Measurements from ENCODE around the gene LTF. TPM values are rescaled to one million over a fixed set of nuclear protein-coding genes. Genes with fewer than 3 reads are reported as not detected.
"Not testable (repeated sequence)": the region's sequence is repeated elsewhere in the genome, so short reads cannot be mapped to it uniquely, and the experiment has no call there.

Gene LTF
- total RNA-seq, 1 donor from 2014 or later: not detected

- Mint-ChIP-seq H3K9me3 (no peaks in the 10 kb centered on the region), H3K4me3 (no peak within 1 kb of the TSS), H3K4me1 (ENCODE audit: low read depth) (peaks cover 5% of the 10 kb centered on the region), H3K27me3 (ENCODE audit: insufficient read depth) (peaks cover 3% of the 10 kb centered on the region), H3K27ac (no peak within 1 kb of the TSS), H3K36me3 (ENCODE audit: low read depth) (no peaks in the 10 kb centered on the region)
- no peak for DNase-seq (ENCODE audit: low spot score)
- intact Hi-C loops (cut with micrococcal nuclease): loop anchor here (2.0 kb wide), 1 partner anchor 61 kb away; no protein-coding TSS in a partner anchor
These were observed 33.0 kb upstream of the LTF start, which contains the start of gene RTP3 for GRCh38 chr3:46497556-46498265. Gene RTP3, plus strand, starts transcription at chr3:46497976. Its CDS starts 87 bp downstream, at chr3:46498063.

- peaks cover 5% of the 10 kb centered on the region for H3K4me1 Mint-ChIP-seq (ENCODE audit: low read depth)
- no peak for DNase-seq (ENCODE audit: low spot score)
- no peaks in the 10 kb centered on the region for H3K36me3 Mint-ChIP-seq (ENCODE audit: low read depth)
- no peak overlapping the region for H3K27ac Mint-ChIP-seq
- intact Hi-C loops (cut with micrococcal nuclease): loop anchor here (2.0 kb wide), 1 partner anchor 62 kb away; no protein-coding TSS in a partner anchor
- H3K9me3 Mint-ChIP-seq: no peaks in the 10 kb centered on the region
- no peak overlapping the region for H3K4me3 Mint-ChIP-seq
- peaks cover 3% of the 10 kb centered on the region for H3K27me3 Mint-ChIP-seq (ENCODE audit: insufficient read depth)
These were observed 32.2 kb upstream of the LTF start for GRCh38 chr3:46496746-46497555.

GRCh38 chr3:46495901-46496456 lies 31.3 kb upstream of the LTF start:
- no peak overlapping the region for H3K4me3 Mint-ChIP-seq
- H3K4me1 Mint-ChIP-seq (ENCODE audit: low read depth): peaks cover 5% of the 10 kb centered on the region
- DNase-seq (ENCODE audit: low spot score): no peak
- intact Hi-C loops (cut with micrococcal nuclease): loop anchor here (2.0 kb wide), 1 partner anchor 63 kb away; no protein-coding TSS in a partner anchor
- no peaks in the 10 kb centered on the region for H3K36me3 Mint-ChIP-seq (ENCODE audit: low read depth)
- no peak overlapping the region for H3K27ac Mint-ChIP-seq
- no peaks in the 10 kb centered on the region for H3K9me3 Mint-ChIP-seq
- peaks cover 3% of the 10 kb centered on the region for H3K27me3 Mint-ChIP-seq (ENCODE audit: insufficient read depth)

GRCh38 chr3:46494491-46494890 lies 29.8 kb upstream of the LTF start:
- not testable (repeated sequence) for DNase-seq (ENCODE audit: low spot score)

GRCh38 chr3:46492890-46493547 lies 28.3 kb upstream of the LTF start:
- peaks cover 2% of the 10 kb centered on the region for H3K27me3 Mint-ChIP-seq (ENCODE audit: insufficient read depth)
- intact Hi-C loops (cut with micrococcal nuclease): no loop called here
- no peak overlapping the region for H3K27ac Mint-ChIP-seq
- H3K36me3 Mint-ChIP-seq (ENCODE audit: low read depth): no peaks in the 10 kb centered on the region
- DNase-seq (ENCODE audit: low spot score): no peak
- H3K4me1 Mint-ChIP-seq (ENCODE audit: low read depth): peaks cover 14% of the 10 kb centered on the region
- no peaks in the 10 kb centered on the region for H3K9me3 Mint-ChIP-seq
- no peak overlapping the region for H3K4me3 Mint-ChIP-seq

More at GRCh38 chr3:46494491-46494890, 29.8 kb upstream of the LTF start:
- H3K4me3 Mint-ChIP-seq; intact Hi-C loops (cut with micrococcal nuclease); H3K4me1 Mint-ChIP-seq (ENCODE audit: low read depth); H3K27me3 Mint-ChIP-seq (ENCODE audit: insufficient read depth); H3K36me3 Mint-ChIP-seq (ENCODE audit: low read depth); H3K9me3 Mint-ChIP-seq; H3K27ac Mint-ChIP-seq: not testable (repeated sequence)

GRCh38 chr3:46491089-46492070 lies 26.7 kb upstream of the LTF start:
- intact Hi-C loops (cut with micrococcal nuclease): no loop called here
- no peaks in the 10 kb centered on the region for H3K36me3 Mint-ChIP-seq (ENCODE audit: low read depth)
- no peaks in the 10 kb centered on the region for H3K9me3 Mint-ChIP-seq
- H3K4me3 Mint-ChIP-seq: no peak overlapping the region
- H3K4me1 Mint-ChIP-seq (ENCODE audit: low read depth): peaks cover 14% of the 10 kb centered on the region
- no peak for DNase-seq (ENCODE audit: low spot score)
- H3K27ac Mint-ChIP-seq: no peak overlapping the region
- H3K27me3 Mint-ChIP-seq (ENCODE audit: insufficient read depth): peaks cover 4% of the 10 kb centered on the region

GRCh38 chr3:46490338-46491084 lies 25.8 kb upstream of the LTF start:
- H3K36me3 Mint-ChIP-seq (ENCODE audit: low read depth): no peaks in the 10 kb centered on the region
- H3K4me1 Mint-ChIP-seq (ENCODE audit: low read depth): peaks cover 9% of the 10 kb centered on the region
- intact Hi-C loops (cut with micrococcal nuclease): no loop called here
- H3K27me3 Mint-ChIP-seq (ENCODE audit: insufficient read depth): peaks cover 4% of the 10 kb centered on the region
- H3K9me3 Mint-ChIP-seq: no peaks in the 10 kb centered on the region
- H3K27ac Mint-ChIP-seq: no peak overlapping the region
- H3K4me3 Mint-ChIP-seq: no peak overlapping the region
- no peak for DNase-seq (ENCODE audit: low spot score)

GRCh38 chr3:46489875-46490274 lies 25.2 kb upstream of the LTF start:
- no peak overlapping the region for H3K27ac Mint-ChIP-seq
- H3K4me3 Mint-ChIP-seq: no peak overlapping the region
- no peaks in the 10 kb centered on the region for H3K36me3 Mint-ChIP-seq (ENCODE audit: low read depth)
- H3K9me3 Mint-ChIP-seq: no peaks in the 10 kb centered on the region
- intact Hi-C loops (cut with micrococcal nuclease): loop anchor here (5.0 kb wide), 1 partner anchor 47 kb away; no protein-coding TSS in a partner anchor
- no peak for DNase-seq (ENCODE audit: low spot score)
- H3K27me3 Mint-ChIP-seq (ENCODE audit: insufficient read depth): peaks cover 4% of the 10 kb centered on the region
- peaks cover 9% of the 10 kb centered on the region for H3K4me1 Mint-ChIP-seq (ENCODE audit: low read depth)

GRCh38 chr3:46489381-46489780 lies 24.7 kb upstream of the LTF start:
- Mint-ChIP-seq H3K27ac (no peak overlapping the region), H3K9me3 (no peaks in the 10 kb centered on the region), H3K4me1 (ENCODE audit: low read depth) (peaks cover 9% of the 10 kb centered on the region), H3K36me3 (ENCODE audit: low read depth) (no peaks in the 10 kb centered on the region), H3K4me3 (no peak overlapping the region), H3K27me3 (ENCODE audit: insufficient read depth) (peaks cover 4% of the 10 kb centered on the region)
- intact Hi-C loops (cut with micrococcal nuclease): loop anchor here (5.0 kb wide), 1 partner anchor 48 kb away; no protein-coding TSS in a partner anchor
- no peak for DNase-seq (ENCODE audit: low spot score)

GRCh38 chr3:46488735-46489361 lies 24.1 kb upstream of the LTF start:
- Mint-ChIP-seq H3K27ac (no peak overlapping the region), H3K36me3 (ENCODE audit: low read depth) (no peaks in the 10 kb centered on the region), H3K27me3 (ENCODE audit: insufficient read depth) (peaks cover 4% of the 10 kb centered on the region), H3K9me3 (no peaks in the 10 kb centered on the region), H3K4me1 (ENCODE audit: low read depth) (peaks cover 9% of the 10 kb centered on the region), H3K4me3 (no peak overlapping the region)
- peak; percentile 85 for DNase-seq (ENCODE audit: low spot score)
- intact Hi-C loops (cut with micrococcal nuclease): loop anchor here (1.0 to 5.0 kb wide), 4 partner anchors 48 to 406 kb away; no protein-coding TSS in a partner anchor

GRCh38 chr3:46485779-46486175 lies 21.1 kb upstream of the LTF start:
- H3K36me3 Mint-ChIP-seq (ENCODE audit: low read depth): no peaks in the 10 kb centered on the region
- no peaks in the 10 kb centered on the region for H3K9me3 Mint-ChIP-seq
- intact Hi-C loops (cut with micrococcal nuclease): loop anchor here (5.0 kb wide), 1 partner anchor 52 kb away; no protein-coding TSS in a partner anchor
- H3K4me1 Mint-ChIP-seq (ENCODE audit: low read depth): peaks cover 9% of the 10 kb centered on the region
- no peak overlapping the region for H3K27ac Mint-ChIP-seq
- no peak overlapping the region for H3K4me3 Mint-ChIP-seq
- DNase-seq (ENCODE audit: low spot score): no peak
- peaks cover 7% of the 10 kb centered on the region for H3K27me3 Mint-ChIP-seq (ENCODE audit: insufficient read depth)

Data from activated T-helper 1 cell treated with anti-CD3 and anti-CD28 coated beads, Interleukin-12 subunit alpha, Interleukin-12 subunit beta, Interleukin-2, Interleukin-4 antibody, amounts not matched to agents 30 ng/mL and 10 ng/mL and 1 ng/mL, durations not matched to agents 14 hours and 24 hours and 36 hours (primary cell).